Fibroblast of pulmonary artery (primary cell): ENCODE results near the gene FAM120B.
"Not testable (repeated sequence)": the region's sequence is repeated elsewhere in the genome, so short reads cannot be mapped to it uniquely, and the experiment has no call there.

Experiments
- DNase-seq: peaks from one replicate; pipeline ENCODE4 v3.0.0-alpha.2; 2010; ENCODE audit warnings: low read depth
- H3K4me3 ChIP-seq: replicated peaks from 2 replicates; pipeline ENCODE4 v1.5.1; 2011; ENCODE audit warnings: low read depth, mild to moderate bottlenecking, control low read depth, low read length, moderate library complexity
- CTCF ChIP-seq: IDR thresholded peaks from 2 replicates; pipeline ENCODE4 v1.5.1; 2011; ENCODE audit warnings: mild to moderate bottlenecking, control low read depth, low read length, inconsistent platforms; ENCODE audit errors: missing control alignments

The FAM120B gene

GRCh38 chr6:170407932-170408331 is 101.4 kb downstream of the FAM120B start:
- TF ChIP-seq CTCF: no peak
- no peak overlapping the region for H3K4me3 ChIP-seq

GRCh38 chr6:170409746-170410145 is 103.2 kb downstream of the FAM120B start:
- not testable (repeated sequence) for DNase-seq, H3K4me3 ChIP-seq

More at GRCh38 chr6:170407932-170408331, 101.4 kb downstream of the FAM120B start:
- DNase-seq: no peak

- DNase-seq: no peak
- no peak overlapping the region for H3K4me3 ChIP-seq
Measured at GRCh38 chr6:170410241-170410640, 103.7 kb downstream of the FAM120B start.

GRCh38 chr6:170415318-170415717 is 108.8 kb downstream of the FAM120B start:
- TF ChIP-seq CTCF: no peak
- no peak overlapping the region for H3K4me3 ChIP-seq
- no peak for DNase-seq

More at GRCh38 chr6:170410241-170410640, 103.7 kb downstream of the FAM120B start:
- TF ChIP-seq CTCF: no peak

- H3K4me3 ChIP-seq: no peak overlapping the region
- TF ChIP-seq CTCF: no peak
- DNase-seq: no peak
Measured at GRCh38 chr6:170416303-170416702, 109.7 kb downstream of the FAM120B start.

GRCh38 chr6:170416959-170417606 is 110.5 kb downstream of the FAM120B start:
- H3K4me3 ChIP-seq: no peak overlapping the region
- no peak for DNase-seq
- no peak for TF ChIP-seq CTCF

- no peak overlapping the region for H3K4me3 ChIP-seq
- no peak for TF ChIP-seq CTCF
- no peak for DNase-seq
Measured at GRCh38 chr6:170417881-170418280, 111.3 kb downstream of the FAM120B start.
